ENCODE results near the gene MYO7A.

Gene MYO7A

DNA sequence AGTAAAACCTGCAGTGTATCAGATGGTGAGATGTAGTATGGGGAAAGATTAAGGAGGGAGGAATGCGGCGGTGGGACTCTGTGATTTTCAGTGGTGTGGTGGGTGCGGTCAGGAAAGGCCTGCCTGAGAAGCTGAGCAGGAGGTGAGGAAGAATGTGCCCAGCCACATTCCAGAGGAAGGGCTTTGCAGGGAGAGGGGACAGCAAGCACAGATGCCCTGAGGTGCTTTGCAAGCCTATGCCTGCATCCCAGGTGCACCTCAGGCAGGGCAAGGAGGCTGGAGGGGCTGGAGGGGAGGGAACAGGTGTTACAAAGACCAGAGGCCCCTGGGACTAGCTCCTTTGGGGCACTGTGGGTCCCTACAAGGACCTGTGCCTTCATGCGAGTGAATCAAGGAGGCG lies 42.1 kb downstream of the MYO7A start:
- no peak for DNase-seq

DNA sequence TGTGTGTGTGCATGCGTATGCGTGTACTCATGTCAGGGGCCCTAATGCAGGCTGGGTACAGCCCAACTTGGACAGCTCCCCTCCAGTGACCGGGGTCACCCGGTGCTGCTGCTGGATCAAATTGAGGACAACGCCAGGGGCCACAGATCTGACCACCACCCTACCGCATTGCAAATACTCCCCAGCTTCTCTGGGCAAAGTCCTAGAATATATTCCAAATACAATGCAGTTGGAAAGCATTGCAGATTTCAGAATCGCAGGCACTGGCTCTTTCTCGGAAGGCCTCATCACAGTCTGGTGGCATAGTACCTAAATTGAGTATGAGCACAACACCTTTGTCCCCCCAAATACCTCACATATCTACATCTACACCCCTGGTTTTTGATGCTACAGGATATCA lies 43.2 kb downstream of the MYO7A start:
- no peak for DNase-seq

DNA sequence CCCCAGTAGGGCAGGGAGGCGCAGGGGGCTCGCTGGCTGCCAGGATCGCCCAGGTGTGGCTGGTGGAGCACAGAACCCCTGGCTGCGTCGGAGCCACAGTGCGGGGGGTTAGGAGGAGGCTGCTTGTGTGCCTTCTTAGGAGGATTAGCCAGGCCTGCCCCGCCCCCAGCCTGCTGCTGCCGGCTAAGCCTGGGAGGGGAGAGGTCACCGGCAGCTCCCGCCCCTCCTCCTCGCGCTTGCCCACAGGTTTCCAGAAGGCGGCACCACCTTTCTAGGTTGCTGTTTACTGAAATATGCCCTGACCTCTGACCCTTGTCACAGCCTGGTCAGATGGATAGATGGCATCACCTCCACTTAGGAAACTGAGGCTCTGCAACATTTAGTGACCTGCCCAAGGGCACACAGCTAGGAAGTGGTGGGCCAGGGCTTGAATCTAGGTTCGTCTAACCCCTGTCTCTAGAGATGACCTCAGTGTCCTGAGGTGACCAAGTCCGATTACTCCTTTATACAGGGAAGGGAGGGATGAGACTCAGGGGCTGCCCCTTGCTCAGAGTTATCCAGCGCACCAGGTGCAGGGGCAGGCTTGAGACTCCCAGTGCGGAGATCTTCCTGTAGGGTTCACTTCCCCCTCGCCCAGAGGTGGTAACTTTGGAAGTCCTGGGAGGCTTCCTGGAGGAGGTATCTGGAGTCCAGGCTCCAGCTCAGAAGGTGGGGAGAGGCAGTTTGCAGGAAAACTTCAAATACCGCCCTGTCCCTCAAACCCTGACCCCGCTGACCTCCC lies 44.0 kb downstream of the MYO7A start:
- DNase-seq: no peak

DNA sequence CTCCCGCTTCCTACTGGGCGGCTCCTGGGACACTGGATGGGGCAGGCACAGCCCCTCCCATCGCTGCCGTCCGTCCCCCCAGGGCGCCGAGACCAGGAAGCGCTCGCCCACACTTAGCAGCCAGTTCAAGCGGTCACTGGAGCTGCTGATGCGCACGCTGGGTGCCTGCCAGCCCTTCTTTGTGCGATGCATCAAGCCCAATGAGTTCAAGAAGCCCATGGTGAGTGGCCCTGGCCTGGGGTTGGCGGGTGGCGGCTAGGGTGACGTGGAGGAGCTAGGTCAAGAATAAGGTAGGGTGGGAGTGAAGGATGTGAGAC lies 44.6 kb downstream of the MYO7A start:
- no peak for DNase-seq

DNA sequence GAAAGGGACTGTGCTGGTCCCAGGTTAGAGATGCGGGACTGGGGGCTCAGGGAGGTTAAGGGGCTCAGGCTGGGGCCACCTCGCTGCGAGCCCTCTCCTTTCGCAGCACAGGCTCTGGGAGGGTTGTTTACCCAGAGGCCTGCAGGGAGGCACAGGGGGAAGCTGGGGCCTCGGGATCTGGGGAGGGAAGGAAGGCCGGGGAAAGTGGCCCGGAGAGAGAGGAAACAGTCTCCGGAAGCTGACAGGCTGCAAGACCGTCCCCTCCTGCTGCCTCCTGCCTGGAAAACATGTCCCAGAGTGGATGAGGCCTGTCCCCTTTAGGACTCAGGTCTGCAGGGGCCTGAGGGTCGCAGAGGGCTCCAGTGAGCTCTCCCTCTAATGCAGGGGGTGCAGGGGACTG lies 45.4 kb downstream of the MYO7A start:
- DNase-seq: no peak

DNA sequence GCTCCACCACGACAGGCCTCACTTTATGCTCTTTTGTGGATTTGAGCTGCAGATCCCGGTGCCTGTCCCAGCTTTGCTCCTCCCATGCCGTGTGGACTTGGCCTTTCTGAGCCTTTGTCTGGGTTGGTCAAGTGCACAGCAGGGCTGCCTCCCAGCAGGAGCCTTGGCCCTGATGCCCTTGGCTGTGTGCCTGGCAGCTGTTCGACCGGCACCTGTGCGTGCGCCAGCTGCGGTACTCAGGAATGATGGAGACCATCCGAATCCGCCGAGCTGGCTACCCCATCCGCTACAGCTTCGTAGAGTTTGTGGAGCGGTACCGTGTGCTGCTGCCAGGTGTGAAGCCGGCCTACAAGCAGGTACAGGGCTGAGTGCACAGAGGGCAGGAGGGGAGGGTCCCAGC lies 46.5 kb downstream of the MYO7A start:
- no peak for DNase-seq

DNA sequence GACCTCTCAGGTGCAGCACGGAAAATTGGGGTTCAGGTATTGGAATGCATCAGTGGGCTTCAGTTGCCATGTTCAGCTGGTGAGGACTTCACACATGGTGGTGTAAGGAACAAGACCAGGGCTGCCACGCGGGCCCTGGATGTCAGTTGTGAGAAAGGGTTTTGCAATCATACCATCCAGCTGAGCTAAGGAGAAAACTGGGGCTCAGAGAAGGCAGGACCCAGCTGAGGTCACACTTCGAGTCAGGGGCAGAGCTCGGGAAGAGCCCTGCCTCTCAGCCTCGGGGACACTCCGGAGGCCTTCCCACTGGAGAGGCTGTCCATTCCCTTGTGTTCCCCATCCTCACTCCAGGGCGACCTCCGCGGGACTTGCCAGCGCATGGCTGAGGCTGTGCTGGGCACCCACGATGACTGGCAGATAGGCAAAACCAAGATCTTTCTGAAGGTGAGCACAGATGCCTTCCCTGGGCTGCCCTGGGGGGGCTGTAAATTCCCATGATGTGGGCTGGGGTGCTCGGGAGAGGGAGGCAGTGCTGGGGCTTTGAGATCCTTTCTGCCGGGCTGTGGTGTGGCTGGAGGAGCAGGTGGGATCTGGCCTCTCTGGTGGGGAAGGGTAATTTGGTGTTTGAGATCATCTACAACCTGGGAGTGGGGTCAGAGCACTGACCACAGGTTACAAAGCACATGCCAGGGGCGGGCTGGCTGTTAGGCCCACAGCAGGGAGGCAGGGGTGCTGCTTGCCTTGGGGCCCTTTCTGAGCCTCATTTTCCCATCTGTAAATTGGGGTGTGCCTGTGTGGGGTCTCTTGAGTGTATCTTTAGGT lies 47.2 kb downstream of the MYO7A start:
- no peak for DNase-seq

DNA sequence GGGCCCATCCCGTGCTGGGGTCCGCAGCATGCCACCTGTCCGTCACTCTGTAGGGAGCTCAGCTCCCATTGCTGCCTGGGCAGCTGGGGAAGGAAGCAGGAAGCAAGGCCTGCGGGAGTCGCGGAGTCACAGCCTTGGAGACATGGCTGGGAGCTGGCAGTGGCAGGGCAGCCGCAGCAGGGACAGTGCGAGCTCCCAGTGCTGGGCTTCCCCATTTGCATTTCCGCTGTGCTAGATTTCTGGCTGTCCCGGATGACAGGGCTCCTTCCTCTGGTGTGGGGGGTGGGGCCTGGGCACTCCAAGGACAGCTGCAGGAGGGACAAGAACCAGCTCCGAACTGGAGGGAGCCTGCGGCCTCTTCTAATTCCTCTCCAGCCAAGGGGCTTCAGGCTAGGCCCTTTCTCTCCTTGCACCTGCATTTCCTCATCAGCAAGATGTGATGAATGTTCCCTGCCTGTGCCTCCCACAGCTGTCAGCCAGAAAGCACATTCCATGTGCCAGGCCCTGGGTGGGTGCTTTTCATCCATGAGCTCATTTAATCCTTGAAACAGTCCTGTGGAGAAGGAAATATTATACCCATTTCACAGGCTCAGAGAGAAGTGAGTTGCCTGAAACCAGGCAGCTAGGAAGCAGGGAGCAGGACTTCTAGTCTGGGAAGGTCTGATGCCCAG lies 48.0 kb downstream of the MYO7A start:
- DNase-seq: no peak

DNA sequence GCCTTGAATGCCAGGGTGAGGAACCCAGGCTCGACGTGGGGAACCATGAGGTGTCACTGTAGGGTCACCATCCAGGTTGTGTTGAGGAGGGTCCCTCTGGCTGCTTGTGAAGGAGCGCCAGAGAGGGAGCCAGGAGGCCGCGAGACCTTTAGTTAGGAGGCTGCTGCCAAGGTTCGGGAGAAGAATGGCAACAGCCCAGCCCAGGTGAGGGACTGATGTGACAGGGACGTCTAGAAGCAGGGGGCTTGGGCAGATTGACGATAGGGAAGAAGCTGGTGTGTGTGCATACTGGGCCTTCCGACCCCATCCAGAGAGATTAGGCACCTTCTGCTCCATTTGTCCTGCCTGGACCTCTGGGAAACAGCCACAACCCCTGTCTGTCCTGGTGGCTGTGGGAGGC lies 49.0 kb downstream of the MYO7A start:
- no peak for DNase-seq

DNA sequence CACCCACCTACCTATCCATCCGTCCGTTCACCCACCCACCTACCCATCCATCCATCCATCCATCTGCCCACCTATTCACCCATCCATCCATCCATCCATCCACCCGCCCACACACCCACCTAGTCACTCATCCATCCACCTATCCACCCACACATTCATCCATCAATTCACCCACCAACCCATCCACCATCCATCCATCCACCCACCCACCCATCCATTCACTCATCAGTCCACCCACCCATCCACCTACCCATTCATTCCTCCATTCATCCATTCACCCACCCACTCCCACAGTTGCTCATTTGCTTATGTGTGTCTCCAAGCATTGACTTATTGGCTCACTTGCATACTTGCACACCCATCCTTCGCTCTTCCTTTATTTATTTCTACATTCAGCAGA lies 50.1 kb downstream of the MYO7A start:
- DNase-seq: no peak

DNA sequence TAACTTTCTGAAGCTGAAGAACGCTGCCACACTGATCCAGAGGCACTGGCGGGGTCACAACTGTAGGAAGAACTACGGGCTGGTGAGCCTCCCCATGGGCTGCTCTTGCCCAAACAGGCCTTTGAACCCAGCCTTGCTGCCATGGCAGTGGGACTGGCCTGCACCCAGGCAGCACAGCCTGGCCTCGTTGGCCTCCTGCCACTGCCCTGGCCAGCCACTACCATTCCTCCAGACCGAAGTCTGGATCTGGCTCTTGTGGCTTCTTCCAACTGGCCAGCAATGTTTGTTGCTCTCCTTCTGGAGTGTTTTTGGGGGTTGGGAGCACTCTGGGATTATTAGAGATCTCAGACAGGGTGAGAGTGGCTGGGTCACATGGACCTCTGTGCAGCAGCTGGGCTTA lies 51.0 kb downstream of the MYO7A start:
- no peak for DNase-seq

DNA sequence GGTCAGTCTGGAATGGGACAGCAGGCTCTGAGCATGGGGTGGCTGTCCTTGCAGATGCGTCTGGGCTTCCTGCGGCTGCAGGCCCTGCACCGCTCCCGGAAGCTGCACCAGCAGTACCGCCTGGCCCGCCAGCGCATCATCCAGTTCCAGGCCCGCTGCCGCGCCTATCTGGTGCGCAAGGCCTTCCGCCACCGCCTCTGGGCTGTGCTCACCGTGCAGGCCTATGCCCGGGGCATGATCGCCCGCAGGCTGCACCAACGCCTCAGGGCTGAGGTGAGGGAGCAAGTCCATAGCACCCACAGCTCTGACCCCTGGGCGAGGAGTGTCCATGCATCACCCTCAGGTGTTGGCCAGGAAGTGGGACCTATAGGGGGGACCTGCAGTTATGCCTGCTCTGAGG lies 51.6 kb downstream of the MYO7A start:
- DNase-seq: no peak

DNA sequence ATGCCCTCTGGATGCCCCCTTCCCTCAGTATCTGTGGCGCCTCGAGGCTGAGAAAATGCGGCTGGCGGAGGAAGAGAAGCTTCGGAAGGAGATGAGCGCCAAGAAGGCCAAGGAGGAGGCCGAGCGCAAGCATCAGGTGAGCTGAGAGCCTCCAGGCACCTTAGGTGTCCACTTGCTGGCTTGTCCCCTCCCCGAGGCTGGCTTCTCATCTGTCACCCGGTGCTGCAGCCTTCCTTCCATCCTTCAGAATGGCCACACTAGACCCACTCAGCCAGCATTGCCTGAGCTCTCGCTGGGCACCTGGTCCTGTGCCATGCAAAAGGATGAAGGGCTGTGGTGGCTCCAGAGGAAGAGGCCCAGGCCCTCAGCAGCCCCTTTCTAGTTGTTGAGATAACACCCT lies 52.3 kb downstream of the MYO7A start:
- DNase-seq: no peak

DNA sequence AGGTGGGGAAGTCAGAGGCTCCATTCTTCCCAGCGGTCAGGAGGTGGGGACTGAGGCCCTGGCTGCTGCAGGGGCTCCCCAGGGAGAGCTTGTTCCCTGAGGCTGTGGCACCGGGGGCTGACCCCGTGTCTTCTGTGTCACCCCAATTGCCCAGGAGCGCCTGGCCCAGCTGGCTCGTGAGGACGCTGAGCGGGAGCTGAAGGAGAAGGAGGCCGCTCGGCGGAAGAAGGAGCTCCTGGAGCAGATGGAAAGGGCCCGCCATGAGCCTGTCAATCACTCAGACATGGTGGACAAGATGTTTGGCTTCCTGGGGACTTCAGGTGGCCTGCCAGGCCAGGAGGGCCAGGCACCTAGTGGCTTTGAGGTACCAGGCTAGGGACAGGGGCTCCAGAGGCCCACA lies 53.2 kb downstream of the MYO7A start:
- no peak for DNase-seq

DNA sequence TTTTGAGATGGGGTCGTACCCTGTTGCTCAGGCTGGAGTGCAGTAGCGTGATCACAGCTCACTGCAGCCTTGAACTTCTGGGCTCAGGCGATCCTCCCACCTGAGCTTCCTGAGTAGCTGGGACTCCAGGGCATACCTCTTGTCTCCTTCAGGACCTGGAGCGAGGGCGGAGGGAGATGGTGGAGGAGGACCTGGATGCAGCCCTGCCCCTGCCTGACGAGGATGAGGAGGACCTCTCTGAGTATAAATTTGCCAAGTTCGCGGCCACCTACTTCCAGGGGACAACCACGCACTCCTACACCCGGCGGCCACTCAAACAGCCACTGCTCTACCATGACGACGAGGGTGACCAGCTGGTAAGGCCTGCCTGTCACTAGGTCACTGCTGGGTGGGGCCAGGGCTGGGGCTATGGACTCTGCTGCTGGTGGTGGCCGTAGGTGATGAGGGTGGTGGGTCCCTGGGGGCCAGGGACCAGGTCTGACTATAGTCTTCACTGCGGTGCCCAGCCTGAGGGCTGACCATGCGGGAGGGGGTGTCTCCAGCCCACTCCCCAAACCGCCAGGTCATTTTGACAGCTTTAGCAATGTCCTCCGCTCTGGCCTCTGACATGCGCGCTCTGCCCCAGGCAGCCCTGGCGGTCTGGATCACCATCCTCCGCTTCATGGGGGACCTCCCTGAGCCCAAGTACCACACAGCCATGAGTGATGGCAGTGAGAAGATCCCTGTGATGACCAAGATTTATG lies 53.9 kb downstream of the MYO7A start:
- no peak for DNase-seq

DNA sequence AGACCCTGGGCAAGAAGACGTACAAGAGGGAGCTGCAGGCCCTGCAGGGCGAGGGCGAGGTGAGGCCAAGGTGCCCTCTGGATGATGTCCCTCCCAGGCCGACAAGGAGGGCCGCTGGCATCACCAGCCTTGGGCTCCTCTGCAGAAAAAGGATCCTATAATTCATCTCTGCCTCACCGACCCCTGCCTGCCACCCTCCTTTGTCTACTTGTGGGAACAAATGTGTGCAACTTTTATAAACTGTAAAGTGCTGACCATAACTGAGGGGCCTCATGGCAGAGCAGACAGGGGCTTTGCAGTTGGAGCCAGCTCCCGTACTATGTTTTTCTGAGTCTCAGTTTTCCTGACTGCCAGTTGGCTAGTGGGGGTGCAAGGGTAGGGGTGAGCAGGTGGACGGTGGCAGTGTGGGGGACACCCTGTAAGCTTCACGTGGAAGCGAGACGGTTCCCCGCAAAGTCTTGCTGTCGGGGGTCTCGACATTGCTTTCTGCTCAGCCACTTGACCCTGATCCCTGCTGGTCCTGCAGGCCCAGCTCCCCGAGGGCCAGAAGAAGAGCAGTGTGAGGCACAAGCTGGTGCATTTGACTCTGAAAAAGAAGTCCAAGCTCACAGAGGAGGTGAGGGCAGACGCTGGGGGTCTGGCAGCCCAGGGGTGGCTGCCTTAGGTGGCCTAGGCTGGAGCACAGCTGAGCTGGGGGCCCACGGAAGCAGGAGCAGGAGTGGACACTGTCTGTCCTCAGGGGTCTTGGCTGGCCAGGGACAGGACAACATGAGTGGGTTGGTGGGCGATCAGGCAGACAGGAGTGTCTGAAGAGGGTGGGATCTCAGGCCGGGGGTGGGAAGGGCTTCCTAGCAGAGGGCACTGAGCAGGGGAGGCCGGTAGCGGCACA lies 54.7 kb downstream of the MYO7A start:
- no peak for DNase-seq

DNA sequence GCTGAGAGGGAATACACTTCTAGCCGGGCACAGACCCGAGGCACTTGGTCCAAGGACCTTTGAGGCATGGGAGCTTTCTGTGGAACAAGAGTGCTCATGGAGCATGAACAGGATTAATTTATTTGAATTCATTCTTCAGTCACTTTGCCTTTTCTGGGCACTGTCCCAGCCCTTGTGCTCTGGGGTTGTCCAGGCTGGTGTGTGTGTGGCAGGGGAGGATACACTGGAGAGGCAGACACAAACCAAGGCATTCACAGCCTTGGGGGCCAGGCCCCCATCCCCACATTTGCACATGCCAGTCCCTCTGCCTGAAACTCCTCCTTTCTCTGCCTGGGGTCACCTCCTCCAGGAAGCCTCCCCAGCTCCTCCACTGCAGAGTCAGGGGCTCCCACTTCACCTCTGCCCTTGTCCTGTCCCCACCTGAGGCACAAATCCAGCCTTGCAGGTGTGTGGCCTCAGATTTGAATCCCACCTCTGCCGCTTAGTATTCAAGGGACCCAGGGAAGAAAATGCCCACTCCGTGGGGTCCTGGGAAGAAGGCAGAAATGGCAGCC lies 55.5 kb downstream of the MYO7A start:
- no peak for DNase-seq

DNA sequence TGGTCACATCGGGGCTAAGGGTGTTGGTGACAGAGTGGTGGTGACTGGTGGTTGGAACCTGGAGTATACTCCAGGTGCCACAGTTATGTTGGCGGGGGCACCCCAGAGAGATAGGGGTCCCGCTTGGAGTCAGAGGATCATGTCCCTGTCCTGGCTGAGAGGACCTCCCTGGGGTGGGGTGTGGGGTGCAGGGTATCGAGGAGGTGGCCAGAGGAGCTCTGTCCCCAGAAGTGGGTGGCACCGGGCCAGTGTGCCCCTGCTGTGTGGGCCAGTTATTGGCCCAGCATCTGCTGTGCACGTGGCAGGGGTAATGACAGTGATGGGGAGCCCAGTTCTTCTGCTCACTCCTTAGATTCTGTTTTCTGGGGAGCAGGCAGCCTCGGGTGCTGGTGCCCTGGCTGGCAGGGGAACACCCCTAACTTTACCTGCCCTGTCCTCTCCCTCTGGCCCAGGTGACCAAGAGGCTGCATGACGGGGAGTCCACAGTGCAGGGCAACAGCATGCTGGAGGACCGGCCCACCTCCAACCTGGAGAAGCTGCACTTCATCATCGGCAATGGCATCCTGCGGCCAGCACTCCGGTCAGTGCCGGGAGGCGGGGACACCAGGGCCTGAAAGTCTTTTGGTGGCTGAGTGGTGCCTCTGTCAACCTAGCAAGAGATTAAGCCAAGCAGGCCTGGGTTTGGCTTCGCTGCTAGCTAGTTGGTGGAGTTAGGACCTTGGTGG lies 56.3 kb downstream of the MYO7A start:
- no peak for DNase-seq

DNA sequence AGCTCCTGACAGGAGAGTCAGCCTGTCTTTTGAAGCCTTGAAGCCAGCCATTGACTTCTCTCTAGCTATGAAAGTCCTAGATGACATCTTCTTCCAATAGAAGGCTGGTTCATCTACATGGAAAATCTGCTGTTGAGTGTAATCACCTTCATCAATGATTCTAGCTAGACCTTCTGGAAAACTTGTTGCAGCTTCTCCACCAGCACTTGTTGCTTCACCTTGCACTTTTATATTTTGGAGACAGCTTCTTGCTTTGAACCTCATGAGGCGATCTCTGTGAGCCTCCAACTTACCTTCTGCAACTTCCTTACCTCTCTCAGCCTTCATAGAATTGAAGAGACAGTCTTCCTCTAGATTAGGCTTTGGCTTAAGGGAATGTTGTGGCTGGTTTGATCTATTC lies 58.3 kb downstream of the MYO7A start:
- no peak for DNase-seq

DNA sequence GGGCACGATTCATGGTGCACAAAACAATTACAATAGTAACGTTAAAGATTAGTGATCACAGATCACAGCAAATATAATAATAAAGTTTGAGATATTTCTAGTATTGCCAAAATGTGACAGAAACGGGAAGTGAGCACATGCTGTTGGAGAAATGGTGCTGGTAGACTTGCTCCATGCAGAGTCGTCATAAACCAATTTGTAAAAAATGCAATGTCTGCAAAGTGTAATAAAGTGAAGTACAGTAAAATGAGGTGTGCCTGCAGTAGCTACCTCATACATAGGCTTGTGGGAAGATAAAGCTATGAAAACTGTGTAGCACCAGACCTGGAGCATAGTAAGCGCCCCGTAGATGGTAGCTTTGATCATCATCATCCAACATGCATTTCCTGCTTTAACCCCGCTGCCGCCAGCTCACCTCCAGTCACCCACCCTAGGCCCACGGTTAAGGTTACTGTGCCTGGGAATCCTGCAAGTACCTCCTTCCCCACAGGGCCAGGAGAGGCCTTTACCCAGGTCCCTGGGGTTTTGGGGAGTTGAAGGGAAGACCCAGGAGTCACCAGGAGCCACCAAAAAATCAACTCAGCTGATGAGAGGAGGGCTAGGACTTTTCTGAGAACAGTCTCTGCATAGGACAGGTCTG lies 59.2 kb downstream of the MYO7A start:
- no peak for DNase-seq

Data from NCI-H226 (cell line).